HepG2 (cell line): ENCODE data around the gene BBLN. TPM values are rescaled to one million over a fixed set of nuclear protein-coding genes. Genes with fewer than 3 reads are reported as not detected.

Source experiments
- AGO1 ChIP-seq: fragments of 200-400 bp; formaldehyde crosslinking; IDR thresholded peaks from 2 replicates; pipeline ENCODE4 v1.6.1; 2017; ENCODE audit warnings: mild to moderate bottlenecking, low read depth, low read length, moderate library complexity; ENCODE audit not compliant: poor library complexity, severe bottlenecking
- HDAC6 ChIP-seq: fragments of 200-600 bp; sonication (generic); IDR thresholded peaks from 2 replicates; pipeline ENCODE4 v1.7.0; 2017; ENCODE audit warnings: mild to moderate bottlenecking, antibody characterized with exemption, low read length, low read depth
- HOXA7 ChIP-seq: sonication (generic); formaldehyde crosslinking; IDR thresholded peaks from 2 replicates; pipeline ENCODE4 v1.8.1; 2022; ENCODE audit warnings: mild to moderate bottlenecking, missing genetic modification reagents, moderate library complexity
- SYNCRIP ChIP-seq: fragments of 200-400 bp; formaldehyde crosslinking; IDR thresholded peaks from 2 replicates; pipeline ENCODE4 v1.6.1; 2018; ENCODE audit warnings: mild to moderate bottlenecking, low read depth, low read length; ENCODE audit not compliant: insufficient read depth
- TEAD3 ChIP-seq: optimal IDR thresholded peaks from 2 replicates; pipeline ENCODE3; 2016; ENCODE audit warnings: borderline replicate concordance
- XRCC5 ChIP-seq: fragments of 200-400 bp; formaldehyde crosslinking; optimal IDR thresholded peaks from 2 replicates; pipeline ENCODE3; 2017; ENCODE audit warnings: mild to moderate bottlenecking, low read length
- ZBTB8A ChIP-seq: sonication (generic); formaldehyde crosslinking; IDR thresholded peaks from 2 replicates; pipeline ENCODE4 v1.4.0; 2020; ENCODE audit warnings: mild to moderate bottlenecking, low read depth, missing genetic modification reagents, borderline replicate concordance
- ZKSCAN5 ChIP-seq: sonication (generic); formaldehyde crosslinking; IDR thresholded peaks from 2 replicates; pipeline ENCODE4 v1.5.1; 2020; ENCODE audit warnings: mild to moderate bottlenecking, missing genetic modification reagents
- polyA plus RNA-seq, 8 experiments: library from polyadenylated mRNA; depleted of rRNA in 3 of 8; stranded (reverse) in 7 of 8; unstranded in 1 of 8; fragments of >200 nt; fragmentation: Illumina TruSeq in 4 of 8; extraction: Trizol in 4 of 8; gene quantifications; 2 replicates each; pipeline versions ENCODE4 v1.2.1 to v1.2.3, GENCODE V29; 2011 to 2016; ENCODE audit warnings: low read depth in 4 of 8, missing spikeins in 1 of 8, mixed read lengths in 1 of 8; ENCODE audit not compliant: insufficient read depth in 1 of 8
- total RNA-seq, 5 experiments: library from RNA; depleted of rRNA; stranded (reverse); fragments of >200 nt; fragmentation: Illumina TruSeq; extraction: Trizol; gene quantifications; 2 replicates each; pipeline ENCODE4 v1.2.3, GENCODE V29; 2016; ENCODE audit warnings: low read depth in 1 of 5
- TF ChIP-seq, protein P1 (sequence below): sonication (generic); formaldehyde crosslinking; IDR thresholded peaks from 2 replicates; pipeline ENCODE4 v1.5.0; 2020; ENCODE audit warnings: missing genetic modification reagents
- TF ChIP-seq, protein P2 (sequence below): sonication (generic); formaldehyde crosslinking; IDR thresholded peaks from 2 replicates; pipeline ENCODE4 v1.9.0; 2021; ENCODE audit warnings: missing genetic modification reagents, mild to moderate bottlenecking, borderline replicate concordance
- TF ChIP-seq, protein P3 (sequence below): sonication (generic); formaldehyde crosslinking; IDR thresholded peaks from 2 replicates; pipeline ENCODE4 v1.4.0; 2020; ENCODE audit warnings: missing genetic modification reagents
- TF ChIP-seq, protein P4 (sequence below): sonication (generic); formaldehyde crosslinking; IDR thresholded peaks from 2 replicates; pipeline ENCODE4 v1.4.0; 2020; ENCODE audit warnings: missing genetic modification reagents, mild to moderate bottlenecking, borderline replicate concordance
- TF ChIP-seq, protein P5 (sequence below): sonication (generic); formaldehyde crosslinking; conservative IDR thresholded peaks from 2 replicates; pipeline ENCODE4 v1.8.1; 2023; ENCODE audit warnings: missing genetic modification reagents

BBLN gene
- total and polyA plus RNA-seq, 2 of the 13 experiments (the other 11 are each of a cell fraction or from before 2014, with no cell fraction given) = 27.6 to 33.1 TPM

DNA sequence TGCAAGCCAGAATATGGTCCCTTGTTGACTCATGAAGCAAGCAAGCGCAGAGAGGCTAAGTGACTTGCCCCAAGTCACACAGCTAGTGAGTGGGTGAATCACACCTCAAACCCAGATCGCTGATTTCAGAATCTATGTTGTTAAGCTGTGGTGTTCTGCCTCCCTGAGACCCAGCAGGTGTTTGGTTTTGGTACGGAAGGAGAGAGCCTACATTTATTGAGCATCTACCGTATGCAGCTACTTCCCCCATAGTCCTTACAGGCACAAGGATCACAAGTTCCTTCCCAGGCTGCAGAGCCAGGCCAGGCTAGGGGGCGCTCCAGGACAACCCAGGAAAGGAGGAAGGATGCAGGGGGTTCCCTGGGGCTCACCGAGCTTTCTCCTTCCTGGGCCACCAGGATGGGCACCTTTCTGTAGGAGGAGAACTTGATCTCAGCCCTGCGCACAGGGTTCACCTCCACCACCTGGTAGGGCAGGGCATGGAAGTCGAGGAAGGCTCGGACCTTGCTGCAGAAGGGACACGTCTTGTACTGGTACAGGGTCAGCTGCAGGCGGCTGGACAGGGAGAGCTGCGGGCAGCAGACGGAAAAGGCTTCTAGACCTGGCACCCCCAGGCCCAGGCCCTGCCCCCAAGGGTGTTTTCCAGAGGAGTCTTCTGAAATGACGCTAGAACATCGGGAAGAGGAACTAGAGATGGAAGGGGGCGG lies 35.0 kb upstream of the BBLN start (continued):
- TF ChIP-seq, protein P1, sequence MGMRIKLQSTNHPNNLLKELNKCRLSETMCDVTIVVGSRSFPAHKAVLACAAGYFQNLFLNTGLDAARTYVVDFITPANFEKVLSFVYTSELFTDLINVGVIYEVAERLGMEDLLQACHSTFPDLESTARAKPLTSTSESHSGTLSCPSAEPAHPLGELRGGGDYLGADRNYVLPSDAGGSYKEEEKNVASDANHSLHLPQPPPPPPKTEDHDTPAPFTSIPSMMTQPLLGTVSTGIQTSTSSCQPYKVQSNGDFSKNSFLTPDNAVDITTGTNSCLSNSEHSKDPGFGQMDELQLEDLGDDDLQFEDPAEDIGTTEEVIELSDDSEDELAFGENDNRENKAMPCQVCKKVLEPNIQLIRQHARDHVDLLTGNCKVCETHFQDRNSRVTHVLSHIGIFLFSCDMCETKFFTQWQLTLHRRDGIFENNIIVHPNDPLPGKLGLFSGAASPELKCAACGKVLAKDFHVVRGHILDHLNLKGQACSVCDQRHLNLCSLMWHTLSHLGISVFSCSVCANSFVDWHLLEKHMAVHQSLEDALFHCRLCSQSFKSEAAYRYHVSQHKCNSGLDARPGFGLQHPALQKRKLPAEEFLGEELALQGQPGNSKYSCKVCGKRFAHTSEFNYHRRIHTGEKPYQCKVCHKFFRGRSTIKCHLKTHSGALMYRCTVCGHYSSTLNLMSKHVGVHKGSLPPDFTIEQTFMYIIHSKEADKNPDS (CRISPR knock-in tag) = no peak
- TF ChIP-seq, protein P2, sequence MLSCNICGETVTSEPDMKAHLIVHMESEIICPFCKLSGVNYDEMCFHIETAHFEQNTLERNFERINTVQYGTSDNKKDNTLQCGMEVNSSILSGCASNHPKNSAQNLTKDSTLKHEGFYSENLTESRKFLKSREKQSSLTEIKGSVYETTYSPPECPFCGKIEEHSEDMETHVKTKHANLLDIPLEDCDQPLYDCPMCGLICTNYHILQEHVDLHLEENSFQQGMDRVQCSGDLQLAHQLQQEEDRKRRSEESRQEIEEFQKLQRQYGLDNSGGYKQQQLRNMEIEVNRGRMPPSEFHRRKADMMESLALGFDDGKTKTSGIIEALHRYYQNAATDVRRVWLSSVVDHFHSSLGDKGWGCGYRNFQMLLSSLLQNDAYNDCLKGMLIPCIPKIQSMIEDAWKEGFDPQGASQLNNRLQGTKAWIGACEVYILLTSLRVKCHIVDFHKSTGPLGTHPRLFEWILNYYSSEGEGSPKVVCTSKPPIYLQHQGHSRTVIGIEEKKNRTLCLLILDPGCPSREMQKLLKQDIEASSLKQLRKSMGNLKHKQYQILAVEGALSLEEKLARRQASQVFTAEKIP (CRISPR knock-in tag) = no peak
- TF ChIP-seq XRCC5 = peak; percentile 79
- TF ChIP-seq, protein P3, sequence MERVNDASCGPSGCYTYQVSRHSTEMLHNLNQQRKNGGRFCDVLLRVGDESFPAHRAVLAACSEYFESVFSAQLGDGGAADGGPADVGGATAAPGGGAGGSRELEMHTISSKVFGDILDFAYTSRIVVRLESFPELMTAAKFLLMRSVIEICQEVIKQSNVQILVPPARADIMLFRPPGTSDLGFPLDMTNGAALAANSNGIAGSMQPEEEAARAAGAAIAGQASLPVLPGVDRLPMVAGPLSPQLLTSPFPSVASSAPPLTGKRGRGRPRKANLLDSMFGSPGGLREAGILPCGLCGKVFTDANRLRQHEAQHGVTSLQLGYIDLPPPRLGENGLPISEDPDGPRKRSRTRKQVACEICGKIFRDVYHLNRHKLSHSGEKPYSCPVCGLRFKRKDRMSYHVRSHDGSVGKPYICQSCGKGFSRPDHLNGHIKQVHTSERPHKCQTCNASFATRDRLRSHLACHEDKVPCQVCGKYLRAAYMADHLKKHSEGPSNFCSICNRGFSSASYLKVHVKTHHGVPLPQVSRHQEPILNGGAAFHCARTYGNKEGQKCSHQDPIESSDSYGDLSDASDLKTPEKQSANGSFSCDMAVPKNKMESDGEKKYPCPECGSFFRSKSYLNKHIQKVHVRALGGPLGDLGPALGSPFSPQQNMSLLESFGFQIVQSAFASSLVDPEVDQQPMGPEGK (CRISPR knock-in tag) = no peak
- no peak for TF ChIP-seq HDAC6
- TF ChIP-seq, protein P4, sequence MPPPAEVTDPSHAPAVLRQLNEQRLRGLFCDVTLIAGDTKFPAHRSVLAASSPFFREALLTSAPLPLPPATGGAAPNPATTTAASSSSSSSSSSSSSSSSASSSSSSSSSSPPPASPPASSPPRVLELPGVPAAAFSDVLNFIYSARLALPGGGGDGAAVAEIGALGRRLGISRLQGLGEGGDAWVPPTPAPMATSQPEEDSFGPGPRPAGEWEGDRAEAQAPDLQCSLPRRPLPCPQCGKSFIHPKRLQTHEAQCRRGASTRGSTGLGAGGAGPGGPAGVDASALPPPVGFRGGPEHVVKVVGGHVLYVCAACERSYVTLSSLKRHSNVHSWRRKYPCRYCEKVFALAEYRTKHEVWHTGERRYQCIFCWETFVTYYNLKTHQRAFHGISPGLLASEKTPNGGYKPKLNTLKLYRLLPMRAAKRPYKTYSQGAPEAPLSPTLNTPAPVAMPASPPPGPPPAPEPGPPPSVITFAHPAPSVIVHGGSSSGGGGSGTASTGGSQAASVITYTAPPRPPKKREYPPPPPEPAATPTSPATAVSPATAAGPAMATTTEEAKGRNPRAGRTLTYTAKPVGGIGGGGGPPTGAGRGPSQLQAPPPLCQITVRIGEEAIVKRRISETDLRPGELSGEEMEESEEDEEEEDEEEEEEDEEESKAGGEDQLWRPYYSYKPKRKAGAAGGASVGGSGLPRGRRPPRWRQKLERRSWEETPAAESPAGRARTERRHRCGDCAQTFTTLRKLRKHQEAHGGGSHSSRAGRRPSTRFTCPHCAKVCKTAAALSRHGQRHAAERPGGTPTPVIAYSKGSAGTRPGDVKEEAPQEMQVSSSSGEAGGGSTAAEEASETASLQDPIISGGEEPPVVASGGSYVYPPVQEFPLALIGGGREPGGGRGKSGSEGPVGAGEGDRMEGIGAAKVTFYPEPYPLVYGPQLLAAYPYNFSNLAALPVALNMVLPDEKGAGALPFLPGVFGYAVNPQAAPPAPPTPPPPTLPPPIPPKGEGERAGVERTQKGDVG (CRISPR knock-in tag) = no peak
- TF ChIP-seq HOXA7 = no peak
- TF ChIP-seq SYNCRIP = no peak
- TF ChIP-seq AGO1 = no peak
- no peak for TF ChIP-seq ZKSCAN5 (CRISPR knock-in tag)
- no peak for TF ChIP-seq ZBTB8A (CRISPR knock-in tag)
- TF ChIP-seq, protein P5, sequence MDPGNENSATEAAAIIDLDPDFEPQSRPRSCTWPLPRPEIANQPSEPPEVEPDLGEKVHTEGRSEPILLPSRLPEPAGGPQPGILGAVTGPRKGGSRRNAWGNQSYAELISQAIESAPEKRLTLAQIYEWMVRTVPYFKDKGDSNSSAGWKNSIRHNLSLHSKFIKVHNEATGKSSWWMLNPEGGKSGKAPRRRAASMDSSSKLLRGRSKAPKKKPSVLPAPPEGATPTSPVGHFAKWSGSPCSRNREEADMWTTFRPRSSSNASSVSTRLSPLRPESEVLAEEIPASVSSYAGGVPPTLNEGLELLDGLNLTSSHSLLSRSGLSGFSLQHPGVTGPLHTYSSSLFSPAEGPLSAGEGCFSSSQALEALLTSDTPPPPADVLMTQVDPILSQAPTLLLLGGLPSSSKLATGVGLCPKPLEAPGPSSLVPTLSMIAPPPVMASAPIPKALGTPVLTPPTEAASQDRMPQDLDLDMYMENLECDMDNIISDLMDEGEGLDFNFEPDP (CRISPR knock-in tag) = no peak
- no peak for TF ChIP-seq TEAD3 (CRISPR knock-in tag)
